Measurements from ENCODE around the gene TEAD1. TPM values are rescaled to one million over a fixed set of nuclear protein-coding genes. Genes with fewer than 3 reads are reported as not detected.

Gene TEAD1
- total and polyA plus RNA-seq, 10 of the 15 experiments (the other 5 are each of a cell fraction or from before 2014, with no cell fraction given) = 0.01 to 0.59 (median 0.04) TPM; not detected in 6

DNA sequence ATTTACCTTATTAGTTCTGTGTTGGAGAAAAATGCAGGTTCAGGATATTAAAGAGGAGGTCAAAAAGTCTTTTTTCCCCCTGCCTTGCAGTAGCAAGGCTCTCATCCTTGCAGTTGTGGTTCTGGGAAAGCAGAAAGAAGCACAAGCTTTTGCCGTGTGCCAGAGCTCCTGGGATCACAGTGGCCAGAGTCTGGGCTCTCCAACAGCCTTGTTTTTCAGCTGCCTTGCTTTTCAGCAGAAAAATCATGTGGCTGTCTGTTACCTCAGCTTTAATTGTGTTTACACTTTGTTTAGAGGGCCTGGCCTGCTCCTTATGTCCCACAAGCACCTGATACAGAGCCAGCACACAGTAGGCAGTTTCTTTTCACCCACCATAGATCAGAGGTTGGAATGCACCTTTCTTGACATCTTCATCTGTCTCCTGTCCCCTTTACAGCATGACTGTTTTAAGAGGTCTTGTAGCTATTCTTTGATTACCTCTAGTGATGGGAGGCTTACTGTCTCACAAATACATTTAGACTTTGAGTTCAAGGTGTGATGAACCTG, 67.5 kb downstream of the TEAD1 start:
- Histone ChIP-seq H3K9me3 (replicated peaks; ENCODE audit: control insufficient read depth, insufficient read depth, low read length) (no peaks in the 10 kb centered on the region; the same call in 2 of the 3 replicates), H3K27me3 (replicated peaks in 1 of 2; ENCODE audit: control insufficient read depth in 2 of 2, insufficient read depth in 2 of 2, low read length in 1 of 2) (0 out of 4 replicates have a peak, but pooled peaks cover 0 to 2% of the 10 kb centered on the region in 2 experiments), H3K27ac (ENCODE audit: control insufficient read depth, insufficient read depth) (no peak overlapping the region), H3K36me3 (ENCODE audit: control insufficient read depth in 2 of 2, insufficient read depth in 2 of 2, low read length in 1 of 2) (no peaks in the 10 kb centered on the region), H2AFZ (ENCODE audit: control insufficient read depth, low read depth, low read length) (no peak overlapping the region), H4K20me1 (ENCODE audit: control insufficient read depth, insufficient read depth) (no peaks in the 10 kb centered on the region), H3K9ac (ENCODE audit: control insufficient read depth, insufficient read depth, low read length) (no peak overlapping the region), H3K4me2 (ENCODE audit: control insufficient read depth, insufficient read depth) (no peak overlapping the region), H3K79me2 (ENCODE audit: control insufficient read depth, insufficient read depth, low read length) (no peaks in the 10 kb centered on the region), H3K4me1 (ENCODE audit: control insufficient read depth, insufficient read depth, low read length) (no peaks in the 10 kb centered on the region), H3K4me3 (no peak overlapping the region)
- no peak for DNase-seq (ENCODE audit: low read depth, low spot score)
- ChIA-PET POLR2A (interaction anchor here (0.6 kb wide), 1 partner anchor 1933 kb away, joined by 3 read pairs; no protein-coding TSS in a partner anchor), SMC1A (ENCODE audit: uncharacterized antibody, unreplicated experiment) (no interaction called here), RAD21 (ENCODE audit: unreplicated experiment) (no interaction called here), CTCF (no interaction called here)
- WGBS (ENCODE audit: insufficient coverage, insufficient replicate concordance, low lambda C conversion rate, missing lambda C conversion rate) = 0% methylated on average over 1 of the region's 1 CpG
- no TSS peak for BruUV-seq (replicated peaks)
- FAIRE-seq = no peak
- no peak for ATAC-seq
- intact Hi-C loops (cut with micrococcal nuclease; ENCODE audit: unreplicated experiment) (no loop called here), in situ Hi-C loops (cut with MboI) (no loop called here)
- TF ChIP-seq, protein P1, sequence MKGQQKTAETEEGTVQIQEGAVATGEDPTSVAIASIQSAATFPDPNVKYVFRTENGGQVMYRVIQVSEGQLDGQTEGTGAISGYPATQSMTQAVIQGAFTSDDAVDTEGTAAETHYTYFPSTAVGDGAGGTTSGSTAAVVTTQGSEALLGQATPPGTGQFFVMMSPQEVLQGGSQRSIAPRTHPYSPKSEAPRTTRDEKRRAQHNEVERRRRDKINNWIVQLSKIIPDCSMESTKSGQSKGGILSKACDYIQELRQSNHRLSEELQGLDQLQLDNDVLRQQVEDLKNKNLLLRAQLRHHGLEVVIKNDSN (IDR thresholded peaks at IDR 0.05; ENCODE audit: borderline replicate concordance, extremely low read length, insufficient read depth, low read depth, low read length) = no peak
- TF ChIP-seq, protein P2, sequence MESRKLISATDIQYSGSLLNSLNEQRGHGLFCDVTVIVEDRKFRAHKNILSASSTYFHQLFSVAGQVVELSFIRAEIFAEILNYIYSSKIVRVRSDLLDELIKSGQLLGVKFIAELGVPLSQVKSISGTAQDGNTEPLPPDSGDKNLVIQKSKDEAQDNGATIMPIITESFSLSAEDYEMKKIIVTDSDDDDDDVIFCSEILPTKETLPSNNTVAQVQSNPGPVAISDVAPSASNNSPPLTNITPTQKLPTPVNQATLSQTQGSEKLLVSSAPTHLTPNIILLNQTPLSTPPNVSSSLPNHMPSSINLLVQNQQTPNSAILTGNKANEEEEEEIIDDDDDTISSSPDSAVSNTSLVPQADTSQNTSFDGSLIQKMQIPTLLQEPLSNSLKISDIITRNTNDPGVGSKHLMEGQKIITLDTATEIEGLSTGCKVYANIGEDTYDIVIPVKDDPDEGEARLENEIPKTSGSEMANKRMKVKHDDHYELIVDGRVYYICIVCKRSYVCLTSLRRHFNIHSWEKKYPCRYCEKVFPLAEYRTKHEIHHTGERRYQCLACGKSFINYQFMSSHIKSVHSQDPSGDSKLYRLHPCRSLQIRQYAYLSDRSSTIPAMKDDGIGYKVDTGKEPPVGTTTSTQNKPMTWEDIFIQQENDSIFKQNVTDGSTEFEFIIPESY (IDR thresholded peaks at IDR 0.05) = no peak
- TF ChIP-seq PRDM15 (CRISPR knock-in tag; IDR thresholded peaks at IDR 0.05) = no peak
- TF ChIP-seq, protein P3, sequence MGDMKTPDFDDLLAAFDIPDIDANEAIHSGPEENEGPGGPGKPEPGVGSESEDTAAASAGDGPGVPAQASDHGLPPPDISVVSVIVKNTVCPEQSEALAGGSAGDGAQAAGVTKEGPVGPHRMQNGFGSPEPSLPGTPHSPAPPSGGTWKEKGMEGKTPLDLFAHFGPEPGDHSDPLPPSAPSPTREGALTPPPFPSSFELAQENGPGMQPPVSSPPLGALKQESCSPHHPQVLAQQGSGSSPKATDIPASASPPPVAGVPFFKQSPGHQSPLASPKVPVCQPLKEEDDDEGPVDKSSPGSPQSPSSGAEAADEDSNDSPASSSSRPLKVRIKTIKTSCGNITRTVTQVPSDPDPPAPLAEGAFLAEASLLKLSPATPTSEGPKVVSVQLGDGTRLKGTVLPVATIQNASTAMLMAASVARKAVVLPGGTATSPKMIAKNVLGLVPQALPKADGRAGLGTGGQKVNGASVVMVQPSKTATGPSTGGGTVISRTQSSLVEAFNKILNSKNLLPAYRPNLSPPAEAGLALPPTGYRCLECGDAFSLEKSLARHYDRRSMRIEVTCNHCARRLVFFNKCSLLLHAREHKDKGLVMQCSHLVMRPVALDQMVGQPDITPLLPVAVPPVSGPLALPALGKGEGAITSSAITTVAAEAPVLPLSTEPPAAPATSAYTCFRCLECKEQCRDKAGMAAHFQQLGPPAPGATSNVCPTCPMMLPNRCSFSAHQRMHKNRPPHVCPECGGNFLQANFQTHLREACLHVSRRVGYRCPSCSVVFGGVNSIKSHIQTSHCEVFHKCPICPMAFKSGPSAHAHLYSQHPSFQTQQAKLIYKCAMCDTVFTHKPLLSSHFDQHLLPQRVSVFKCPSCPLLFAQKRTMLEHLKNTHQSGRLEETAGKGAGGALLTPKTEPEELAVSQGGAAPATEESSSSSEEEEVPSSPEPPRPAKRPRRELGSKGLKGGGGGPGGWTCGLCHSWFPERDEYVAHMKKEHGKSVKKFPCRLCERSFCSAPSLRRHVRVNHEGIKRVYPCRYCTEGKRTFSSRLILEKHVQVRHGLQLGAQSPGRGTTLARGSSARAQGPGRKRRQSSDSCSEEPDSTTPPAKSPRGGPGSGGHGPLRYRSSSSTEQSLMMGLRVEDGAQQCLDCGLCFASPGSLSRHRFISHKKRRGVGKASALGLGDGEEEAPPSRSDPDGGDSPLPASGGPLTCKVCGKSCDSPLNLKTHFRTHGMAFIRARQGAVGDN (IDR thresholded peaks at IDR 0.05) = no peak
- no peak for TF ChIP-seq ZNF217 (IDR thresholded peaks at IDR 0.05)
- no peak for TF ChIP-seq ZNF274 (IDR thresholded peaks at IDR 0.05; ENCODE audit: insufficient read depth, insufficient read length)
- TF ChIP-seq SREBF2 (IDR thresholded peaks at IDR 0.05; ENCODE audit: low read length) = no peak
- no peak for TF ChIP-seq SMAD5 (IDR thresholded peaks at IDR 0.05; ENCODE audit: low read depth)
- no peak for TF ChIP-seq SMARCA5 (IDR thresholded peaks at IDR 0.05)
- no peak for TF ChIP-seq TCF3 (IDR thresholded peaks at IDR 0.05; ENCODE audit: borderline replicate concordance, insufficient read depth, low read depth, low read length)
- TF ChIP-seq EED (IDR thresholded peaks at IDR 0.05; ENCODE audit: low read depth) = no peak
- TF ChIP-seq NFYA (IDR thresholded peaks at IDR 0.05; ENCODE audit: borderline replicate concordance, low read depth, low read length) = no peak
